Embryonic facial prominence (tissue), 1 donor: Measurements from ENCODE around the gene LTBP4.
A peak's percentile ranks its signal among the peaks of the same experiment; 100 is the strongest.
"Not testable (repeated sequence)": the region's sequence is repeated elsewhere in the genome, so short reads cannot be mapped to it uniquely, and the experiment has no call there.

Experiments used
- DNase-seq: peaks from one replicate; pipeline ENCODE4 v3.0.0-alpha.2; 2016; ENCODE audit errors: extremely low spot score

Gene LTBP4

GRCh38 chr19:40601134-40601974, at the start of gene LTBP4:
LTBP4 (plus strand) TSS chr19:40601369; CDS start chr19:40601388, 19 bp downstream.
- no peak for DNase-seq

- DNase-seq, result no peak
Measured at GRCh38 chr19:40552848-40553247, 48.3 kb upstream of the LTBP4 start.

- DNase-seq, result no peak
Measured at GRCh38 chr19:40553885-40554857, 47.0 kb upstream of the LTBP4 start.

GRCh38 chr19:40555978-40556689, 45.0 kb upstream of the LTBP4 start:
- DNase-seq, result no peak

GRCh38 chr19:40556953-40557530, 44.1 kb upstream of the LTBP4 start:
- no peak for DNase-seq

GRCh38 chr19:40559394-40559793, 41.8 kb upstream of the LTBP4 start:
- no peak for DNase-seq

GRCh38 chr19:40560092-40560507, 41.1 kb upstream of the LTBP4 start:
- no peak for DNase-seq

GRCh38 chr19:40561947-40562346, 39.2 kb upstream of the LTBP4 start:
- DNase-seq, result no peak

- DNase-seq, result not testable (repeated sequence)
Measured at GRCh38 chr19:40564535-40564934, 36.6 kb upstream of the LTBP4 start.

GRCh38 chr19:40565355-40565754, 35.8 kb upstream of the LTBP4 start:
- no peak for DNase-seq

GRCh38 chr19:40565910-40566495, 35.2 kb upstream of the LTBP4 start:
- no peak for DNase-seq

GRCh38 chr19:40567040-40567749, 34.0 kb upstream of the LTBP4 start:
- no peak for DNase-seq

GRCh38 chr19:40567750-40568494, 33.2 kb upstream of the LTBP4 start:
- DNase-seq, result no peak

- DNase-seq, result peak; percentile 87
Measured at GRCh38 chr19:40570313-40571004, 30.7 kb upstream of the LTBP4 start.

- no peak for DNase-seq
Measured at GRCh38 chr19:40571005-40571318, 30.2 kb upstream of the LTBP4 start.

GRCh38 chr19:40571831-40572495, 29.2 kb upstream of the LTBP4 start:
- no peak for DNase-seq

GRCh38 chr19:40575326-40575725, 25.8 kb upstream of the LTBP4 start:
- DNase-seq, result no peak

GRCh38 chr19:40576151-40576584, 25.0 kb upstream of the LTBP4 start:
- no peak for DNase-seq
